ENCODE measurements around the gene MMD. TPM values are rescaled to one million over a fixed set of nuclear protein-coding genes. Genes with fewer than 3 reads are reported as not detected.

Gene MMD
- total and polyA plus RNA-seq, 2 of the 13 experiments (the other 11 are each of a cell fraction or from before 2014, with no cell fraction given), result 121 to 225 TPM

- ChIA-PET CTCF (ENCODE audit: low intra/inter-chr PET ratio, low total read pairs) (interaction anchor here (2.9 kb wide), 1 partner anchor 354 kb away, joined by 23 read pairs; no protein-coding TSS in a partner anchor), POLR2A (no interaction called here)
- intact Hi-C loops (cut with micrococcal nuclease; ENCODE audit: unreplicated experiment) (loop anchor here (5.0 kb wide), 1 partner anchor 295 kb away; no protein-coding TSS in a partner anchor), in situ Hi-C loops (cut with HindIII; ENCODE audit: extremely low pct_ligation_motif_present, low pct_unique_long_range_greater_than_20kb) (no loop called here)
- Histone ChIP-seq H3K4me1 (ENCODE audit: insufficient read depth, low read length) (peaks cover 49% of the 10 kb centered on the region), H2AFZ (ENCODE audit: low read length) (no peak overlapping the region), H3K4me2 (ENCODE audit: low read depth, low read length) (no peak overlapping the region), H3K79me2 (ENCODE audit: insufficient read depth, low read length) (no peaks in the 10 kb centered on the region), H3K9ac (ENCODE audit: insufficient read depth, low read depth, low read length) (no peak overlapping the region), H3K36me3 (replicated peaks in 1 of 2; ENCODE audit: control insufficient read depth in 1 of 2, insufficient read depth in 2 of 2, low read length in 2 of 2) (no peaks in the 10 kb centered on the region), H3K9me3 (ENCODE audit: low read length) (peaks cover 7% of the 10 kb centered on the region), H3K27me3 (ENCODE audit: control insufficient read depth in 1 of 2, insufficient read depth in 2 of 2, low read length in 2 of 2) (no peaks in the 10 kb centered on the region), H4K20me1 (ENCODE audit: insufficient read depth, low read length) (no peaks in the 10 kb centered on the region), H3K27ac (ENCODE audit: extremely low read length, insufficient read depth, low read length) (no peak overlapping the region), H3K4me3 (replicated peaks in 1 of 3; ENCODE audit: insufficient read depth in 1 of 3, low read depth in 2 of 3, low read length in 3 of 3) (no peak overlapping the region)
- FAIRE-seq (no peak), DNase-seq (ENCODE audit: low spot score) (no peak), ATAC-seq (no peak)
- TF ChIP-seq KLF16 (CRISPR knock-in tag; IDR thresholded peaks at IDR 0.05), result no peak
- no peak for TF ChIP-seq ATF6 (CRISPR knock-in tag; conservative IDR thresholded peaks at IDR 0.05)
- TF ChIP-seq ELF4 (CRISPR knock-in tag; IDR thresholded peaks at IDR 0.05; ENCODE audit: borderline replicate concordance), result no peak
- no peak for TF ChIP-seq ATF7-NPFF (CRISPR knock-in tag; IDR thresholded peaks at IDR 0.05; ENCODE audit: low read depth)
- TF ChIP-seq GTF2F1 (IDR thresholded peaks at IDR 0.05; ENCODE audit: low read length), result no peak
- no peak for TF ChIP-seq GFI1 (CRISPR knock-in tag; IDR thresholded peaks at IDR 0.05; ENCODE audit: borderline replicate concordance)
- no peak for TF ChIP-seq JUN (CRISPR knock-in tag; IDR thresholded peaks at IDR 0.05)
- TF ChIP-seq ZNF234 (CRISPR knock-in tag; conservative IDR thresholded peaks at IDR 0.05), result no peak
- no peak for TF ChIP-seq NR1H2 (CRISPR knock-in tag; IDR thresholded peaks at IDR 0.05; ENCODE audit: borderline replicate concordance, low read depth)
- TF ChIP-seq MLX (CRISPR knock-in tag; IDR thresholded peaks at IDR 0.05), result no peak
- TF ChIP-seq ZBTB42 (CRISPR knock-in tag; IDR thresholded peaks at IDR 0.05), result no peak
- no peak for TF ChIP-seq TBX2 (CRISPR knock-in tag; IDR thresholded peaks at IDR 0.05; ENCODE audit: borderline replicate concordance)
- TF ChIP-seq PREB (CRISPR knock-in tag; IDR thresholded peaks at IDR 0.05), result no peak
- TF ChIP-seq ZNF704 (CRISPR knock-in tag; IDR thresholded peaks at IDR 0.05; ENCODE audit: borderline replicate concordance), result no peak
- no TSS peak for BruUV-seq (replicated peaks)
- 83% methylated on average over 2 of the region's 2 CpGs for WGBS (ENCODE audit: low lambda C conversion rate)
These were observed 74.3 kb downstream of the MMD start for GRCh38 chr17:55347341-55347740.
